Measurements from ENCODE around the gene B3GLCT. TPM values are rescaled to one million over a fixed set of nuclear protein-coding genes. Genes with fewer than 3 reads are reported as not detected.
A peak's percentile ranks its signal among the peaks of the same experiment; 100 is the strongest.

B3GLCT gene
- total RNA-seq, 5 donors from 2014 or later (not counting 1 experiment from before 2014, with no cell fraction given): 3.7 to 5.6 (median 4.7) TPM

DNA sequence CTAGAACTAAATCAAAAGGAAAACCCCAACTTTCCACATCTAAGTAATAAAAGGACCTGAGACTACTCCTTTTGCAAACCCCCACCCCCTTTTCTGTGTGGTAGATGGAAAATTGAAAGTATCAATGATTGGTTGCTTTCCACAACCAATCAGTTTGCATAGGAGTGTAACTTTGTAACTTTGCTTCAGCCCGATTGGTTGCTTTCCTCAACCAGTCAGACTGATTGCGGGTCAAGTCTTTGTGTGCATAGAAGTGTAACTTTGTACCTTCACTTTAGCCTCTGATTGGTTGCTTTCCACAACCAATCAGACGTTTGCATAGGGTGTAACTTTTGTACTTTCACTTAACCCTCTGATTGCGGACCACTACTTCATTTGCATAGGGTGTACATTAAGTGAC, 8.0 kb upstream of the B3GLCT start:
- Histone ChIP-seq H3K36me3 (ENCODE audit: control insufficient read depth in 2 of 2, extremely low read depth in 1 of 2, insufficient read depth in 1 of 2, low read length in 1 of 2) (no peaks in the 10 kb centered on the region), H3K27ac (ENCODE audit: low read length) (no peak overlapping the region), H3K4me1 (ENCODE audit: control insufficient read depth in 1 of 2, extremely low read depth in 1 of 2, insufficient read depth in 2 of 2, low read length in 2 of 2) (no peaks in the 10 kb centered on the region), H3K4me3 (ENCODE audit: control insufficient read depth in 1 of 2, extremely low read depth in 1 of 2, low read length in 1 of 2) (no peak overlapping the region), H3K9me3 (no peaks in the 10 kb centered on the region), H3K27me3 (replicated peaks in 1 of 2; ENCODE audit: control insufficient read depth in 2 of 2, extremely low read depth in 1 of 2, insufficient read depth in 2 of 2, low read length in 1 of 2) (peaks cover 0 to 11% of the 10 kb centered on the region in 2 experiments)
- Mint-ChIP-seq H3K27ac (no peak overlapping the region), H3K4me1 (no peaks in the 10 kb centered on the region), H3K27me3 (peaks cover 6 to 7% of the 10 kb centered on the region in 2 donors), H3K4me3 (no peak overlapping the region), H3K9me3 (no peaks in the 10 kb centered on the region), H3K36me3 (peaks cover 2% of the 10 kb centered on the region)
- no peak for DNase-seq
- ATAC-seq (replicated peaks in 1 of 4): no peak
- no CpG with 5 or more reads among the region's 4 CpGs for WGBS (ENCODE audit: insufficient coverage)
- CTCF ChIA-PET: no interaction called here
- POLR2A ChIA-PET: no interaction called here

DNA sequence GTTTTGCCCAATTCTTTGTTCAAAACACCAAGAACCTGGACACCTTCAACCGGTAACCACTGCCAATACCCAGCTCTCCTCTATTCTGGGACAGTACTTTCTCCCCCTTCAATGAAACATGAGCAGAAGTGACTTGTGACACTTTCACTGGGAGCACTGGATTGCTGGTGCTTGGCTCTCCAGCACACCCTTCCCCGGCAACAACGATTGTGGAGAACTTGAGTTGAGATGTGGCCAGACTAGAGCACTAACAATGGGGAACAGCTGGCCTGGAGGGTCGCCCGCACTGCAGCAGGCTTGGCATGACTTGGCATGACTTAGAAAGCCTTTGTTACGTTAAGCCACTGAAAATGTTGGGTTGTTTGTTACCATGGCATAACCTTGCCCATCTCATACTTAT, 7.5 kb upstream of the B3GLCT start:
- H3K4me3 ChIP-seq (ENCODE audit: control insufficient read depth in 1 of 2, extremely low read depth in 1 of 2, low read length in 1 of 2): no peak overlapping the region
- Mint-ChIP-seq H3K27me3 (peaks cover 6 to 7% of the 10 kb centered on the region in 2 donors), H3K9me3 (no peaks in the 10 kb centered on the region), H3K36me3 (peaks cover 2% of the 10 kb centered on the region), H3K4me1 (no peaks in the 10 kb centered on the region), H3K27ac (no peak overlapping the region), H3K4me3 (no peak overlapping the region)
- no peaks in the 10 kb centered on the region for H3K9me3 ChIP-seq
- peaks cover 0 to 11% of the 10 kb centered on the region in 2 experiments for H3K27me3 ChIP-seq (replicated peaks in 1 of 2; ENCODE audit: control insufficient read depth in 2 of 2, extremely low read depth in 1 of 2, insufficient read depth in 2 of 2, low read length in 1 of 2)
- ATAC-seq (replicated peaks in 1 of 4): no peak
- CTCF ChIA-PET: no interaction called here
- no peak overlapping the region for H3K27ac ChIP-seq (ENCODE audit: low read length)
- DNase-seq: no peak
- no peaks in the 10 kb centered on the region for H3K4me1 ChIP-seq (ENCODE audit: control insufficient read depth in 1 of 2, extremely low read depth in 1 of 2, insufficient read depth in 2 of 2, low read length in 2 of 2)
- 100% methylated on average over 2 of the region's 6 CpGs for WGBS (ENCODE audit: insufficient coverage)
- POLR2A ChIA-PET: no interaction called here
- H3K36me3 ChIP-seq (ENCODE audit: control insufficient read depth in 2 of 2, extremely low read depth in 1 of 2, insufficient read depth in 1 of 2, low read length in 1 of 2): no peaks in the 10 kb centered on the region

DNA sequence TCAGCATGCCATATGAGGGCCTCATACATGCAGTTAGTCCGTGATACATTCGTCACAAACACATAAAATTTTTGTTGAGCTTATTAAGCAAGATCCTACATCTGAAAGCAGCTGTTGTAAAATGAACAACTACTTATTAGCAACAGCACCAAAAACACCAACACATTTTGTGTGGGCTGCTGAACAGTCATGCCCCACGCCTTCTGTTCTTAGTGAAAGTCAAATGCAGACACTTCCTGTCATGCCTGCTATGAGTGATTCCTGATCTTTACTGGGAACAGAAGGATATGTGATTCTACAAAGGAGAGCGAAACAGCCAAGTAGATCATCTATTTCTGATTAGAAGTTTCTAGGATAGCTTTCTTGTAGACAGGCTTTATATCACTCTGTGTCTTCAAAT, 4.2 kb upstream of the B3GLCT start:
- Mint-ChIP-seq H3K4me3 (no peak overlapping the region), H3K36me3 (peaks cover 2% of the 10 kb centered on the region), H3K4me1 (peaks cover 4 to 12% (median 12%) of the 10 kb centered on the region in 3 donors), H3K27me3 (peaks cover 0 to 3% of the 10 kb centered on the region in 2 donors), H3K9me3 (no peaks in the 10 kb centered on the region), H3K27ac (no peak overlapping the region)
- no peaks in the 10 kb centered on the region for H3K9me3 ChIP-seq
- H3K27me3 ChIP-seq (replicated peaks in 1 of 2; ENCODE audit: control insufficient read depth in 2 of 2, extremely low read depth in 1 of 2, insufficient read depth in 2 of 2, low read length in 1 of 2): peaks cover 0 to 2% of the 10 kb centered on the region in 2 experiments
- no peak for DNase-seq
- no peak for ATAC-seq (replicated peaks in 1 of 4)
- peaks cover 0 to 7% of the 10 kb centered on the region in 2 experiments for H3K4me1 ChIP-seq (ENCODE audit: control insufficient read depth in 1 of 2, extremely low read depth in 1 of 2, insufficient read depth in 2 of 2, low read length in 2 of 2)
- ChIA-PET CTCF (no interaction called here), POLR2A (interaction anchor here (0.6 kb wide), 3 partner anchors 22 to 1729 kb away, joined by 3 to 4 read pairs (median 4); no protein-coding TSS in a partner anchor)
- H3K36me3 ChIP-seq (ENCODE audit: control insufficient read depth in 2 of 2, extremely low read depth in 1 of 2, insufficient read depth in 1 of 2, low read length in 1 of 2): no peaks in the 10 kb centered on the region
- H3K27ac ChIP-seq (ENCODE audit: low read length): no peak overlapping the region
- no peak overlapping the region for H3K4me3 ChIP-seq (ENCODE audit: control insufficient read depth in 1 of 2, extremely low read depth in 1 of 2, low read length in 1 of 2)
- 96% methylated on average over 4 of the region's 4 CpGs for WGBS (ENCODE audit: insufficient coverage)

DNA sequence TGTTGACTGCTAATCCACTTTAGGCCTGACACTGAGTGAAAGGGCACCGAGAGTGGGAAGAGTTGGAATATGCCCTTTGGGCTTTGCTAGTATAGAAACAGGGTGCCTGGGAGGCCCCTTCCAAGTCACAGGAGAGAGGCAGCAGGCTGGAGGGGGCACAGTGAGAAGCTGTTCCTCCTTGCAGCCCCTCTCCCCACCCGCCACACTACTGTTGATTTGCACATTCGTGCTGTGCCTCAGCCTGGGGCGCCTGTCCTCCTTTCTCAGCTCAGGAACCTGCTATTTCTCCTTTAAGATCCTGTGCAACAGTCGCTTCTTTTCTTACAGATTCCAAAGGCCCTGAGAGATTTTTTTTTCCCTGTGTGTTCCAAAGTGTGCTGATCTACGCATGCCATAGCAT, 2.8 kb upstream of the B3GLCT start:
- H3K9me3 Mint-ChIP-seq: no peaks in the 10 kb centered on the region
- Histone ChIP-seq H3K4me3 (ENCODE audit: control insufficient read depth in 1 of 2, extremely low read depth in 1 of 2, low read length in 1 of 2) (no peak overlapping the region), H3K27ac (ENCODE audit: low read length) (no peak overlapping the region), H3K36me3 (ENCODE audit: control insufficient read depth in 2 of 2, extremely low read depth in 1 of 2, insufficient read depth in 1 of 2, low read length in 1 of 2) (no peaks in the 10 kb centered on the region), H3K27me3 (replicated peaks in 1 of 2; ENCODE audit: control insufficient read depth in 2 of 2, extremely low read depth in 1 of 2, insufficient read depth in 2 of 2, low read length in 1 of 2) (no peaks in the 10 kb centered on the region), H3K4me1 (ENCODE audit: control insufficient read depth in 1 of 2, extremely low read depth in 1 of 2, insufficient read depth in 2 of 2, low read length in 2 of 2) (peaks cover 0 to 15% of the 10 kb centered on the region in 2 experiments), H3K9me3 (no peaks in the 10 kb centered on the region)
- no CpG with 5 or more reads among the region's 6 CpGs for WGBS (ENCODE audit: insufficient coverage)
- ChIA-PET CTCF (interaction anchor here in 1 of 2 donors (0.7 kb wide), 1 partner anchor 24 kb away, joined by 6 read pairs; no protein-coding TSS in a partner anchor), POLR2A (no interaction called here)
- no peak overlapping the region for H3K4me3 Mint-ChIP-seq
- no peak overlapping the region for H3K27ac Mint-ChIP-seq
- ATAC-seq (replicated peaks in 1 of 4) (no peak), DNase-seq (no peak)
- H3K36me3 Mint-ChIP-seq: peaks cover 2% of the 10 kb centered on the region
- peaks cover 0 to 3% of the 10 kb centered on the region in 2 donors for H3K27me3 Mint-ChIP-seq
- peaks cover 10 to 23% (median 22%) of the 10 kb centered on the region in 3 donors for H3K4me1 Mint-ChIP-seq

DNA sequence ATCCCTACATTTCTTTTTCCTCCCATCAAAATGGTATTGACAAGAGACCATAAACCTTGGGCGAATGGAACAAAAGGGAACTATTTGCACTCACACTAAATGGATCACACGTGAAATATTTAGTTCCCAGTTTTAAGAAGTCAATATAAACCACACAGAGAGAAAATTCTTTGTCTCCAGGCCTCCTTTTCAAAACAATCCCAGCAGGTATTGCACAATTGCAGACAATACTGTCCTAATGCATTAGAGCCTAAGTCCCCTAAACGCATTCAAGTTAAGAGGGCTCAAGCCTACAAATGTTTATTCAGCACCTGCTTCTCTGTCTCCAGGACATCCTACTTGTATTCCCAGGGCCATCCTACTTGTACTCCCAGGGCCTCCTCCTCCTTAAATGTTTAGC, 1.3 kb upstream of the B3GLCT start:
- Histone ChIP-seq H3K4me3 (ENCODE audit: control insufficient read depth in 1 of 2, extremely low read depth in 1 of 2, low read length in 1 of 2) (no peak overlapping the region), H3K27ac (ENCODE audit: low read length) (no peak overlapping the region), H3K27me3 (replicated peaks in 1 of 2; ENCODE audit: control insufficient read depth in 2 of 2, extremely low read depth in 1 of 2, insufficient read depth in 2 of 2, low read length in 1 of 2) (no peaks in the 10 kb centered on the region), H3K4me1 (ENCODE audit: control insufficient read depth in 1 of 2, extremely low read depth in 1 of 2, insufficient read depth in 2 of 2, low read length in 2 of 2) (peaks cover 0 to 15% of the 10 kb centered on the region in 2 experiments), H3K36me3 (ENCODE audit: control insufficient read depth in 2 of 2, extremely low read depth in 1 of 2, insufficient read depth in 1 of 2, low read length in 1 of 2) (no peaks in the 10 kb centered on the region), H3K9me3 (no peaks in the 10 kb centered on the region)
- 100% methylated on average over 1 of the region's 3 CpGs for WGBS (ENCODE audit: insufficient coverage)
- peak overlapping the region in 1 of 3 donors; percentile 87 for H3K4me3 Mint-ChIP-seq
- ChIA-PET POLR2A (no interaction called here), CTCF (interaction anchor here in 1 of 2 donors (0.6 kb wide), 1 partner anchor 1342 kb away, joined by 4 read pairs; no protein-coding TSS in a partner anchor)
- peaks cover 2% of the 10 kb centered on the region for H3K36me3 Mint-ChIP-seq
- peaks cover 0 to 3% of the 10 kb centered on the region in 2 donors for H3K27me3 Mint-ChIP-seq
- no peak for DNase-seq
- no peak for ATAC-seq (replicated peaks in 1 of 4)
- H3K4me1 Mint-ChIP-seq: peaks cover 10 to 23% (median 22%) of the 10 kb centered on the region in 3 donors
- no peak overlapping the region for H3K27ac Mint-ChIP-seq
- no peaks in the 10 kb centered on the region for H3K9me3 Mint-ChIP-seq

DNA sequence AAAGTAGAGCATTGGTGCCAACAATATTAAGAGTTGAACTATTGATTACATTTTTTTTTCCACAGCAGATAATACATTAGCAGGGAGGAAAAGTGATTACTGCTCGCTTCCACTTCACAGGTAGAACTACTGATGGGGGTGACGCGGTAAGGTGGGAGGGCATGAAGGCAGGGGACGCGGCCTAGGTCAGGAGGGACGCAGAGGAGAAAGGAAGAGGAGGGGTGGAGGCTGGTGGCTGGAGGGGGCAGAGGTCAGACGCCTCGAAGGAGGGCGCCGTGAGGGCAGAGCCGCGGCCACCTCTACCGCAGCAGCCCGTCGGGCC, 287 bp upstream of the B3GLCT start:
- Mint-ChIP-seq H3K27me3 (peaks cover 0 to 3% of the 10 kb centered on the region in 2 donors), H3K27ac (peak overlapping the region; percentile 62 to 68), H3K36me3 (peaks cover 2% of the 10 kb centered on the region), H3K4me1 (peaks cover 16 to 26% (median 23%) of the 10 kb centered on the region in 3 donors), H3K4me3 (peak overlapping the region; percentile 73 to 87 (median 82)), H3K9me3 (no peaks in the 10 kb centered on the region)
- H3K27ac ChIP-seq (ENCODE audit: low read length): peak overlapping the region; percentile 59
- H3K4me1 ChIP-seq (ENCODE audit: control insufficient read depth in 1 of 2, extremely low read depth in 1 of 2, insufficient read depth in 2 of 2, low read length in 2 of 2): peaks cover 0 to 15% of the 10 kb centered on the region in 2 experiments
- H3K27me3 ChIP-seq (replicated peaks in 1 of 2; ENCODE audit: control insufficient read depth in 2 of 2, extremely low read depth in 1 of 2, insufficient read depth in 2 of 2, low read length in 1 of 2): no peaks in the 10 kb centered on the region
- no peaks in the 10 kb centered on the region for H3K9me3 ChIP-seq
- ATAC-seq (replicated peaks in 1 of 4): peak; percentile 12 to 30 (median 21)
- peak overlapping the region; percentile 50 to 57 for H3K4me3 ChIP-seq (ENCODE audit: control insufficient read depth in 1 of 2, extremely low read depth in 1 of 2, low read length in 1 of 2)
- ChIA-PET CTCF (interaction anchor here in 1 of 2 donors (0.6 to 1.1 kb wide), 3 partner anchors 10 to 67 kb away, joined by 3 to 5 read pairs (median 3); no protein-coding TSS in a partner anchor), POLR2A (interaction anchor here in 1 of 2 donors (0.7 kb wide), 1 partner anchor 37 kb away, joined by 6 read pairs; the partner anchor contains the start of gene HSPH1)
- peak in 1 of 35 experiments; percentile 7 for DNase-seq
- no peaks in the 10 kb centered on the region for H3K36me3 ChIP-seq (ENCODE audit: control insufficient read depth in 2 of 2, extremely low read depth in 1 of 2, insufficient read depth in 1 of 2, low read length in 1 of 2)
- 6% methylated on average over 15 of the region's 15 CpGs for WGBS (ENCODE audit: insufficient coverage)
